ENCODE measurements around the gene C5orf58. TPM values are rescaled to one million over a fixed set of nuclear protein-coding genes. Genes with fewer than 3 reads are reported as not detected.

C5orf58 gene
- total RNA-seq (2014; rRNA removed; shearing (Covaris generic)): not detected in 2 replicates

GRCh38 chr5:170232786-170233185, at the start of gene C5orf58:
Gene C5orf58 (plus strand): TSS chr5:170232985. CDS start chr5:170234977, 1,992 bp downstream.
- Histone ChIP-seq H3K4me1 (replicated peaks) (no peaks in the 10 kb centered on the region), H3K27me3 (replicated peaks) (no peaks in the 10 kb centered on the region; the same call in 1 of the 2 replicates)
- no peak for DNase-seq (ENCODE audit: low read depth in 1 of 2, low spot score in 2 of 2)

GRCh38 chr5:170183816-170184687, 48.7 kb upstream of the C5orf58 start:
- H3K27me3 ChIP-seq (replicated peaks): peaks cover 18% of the 10 kb centered on the region; the same call in 1 of the 2 replicates
- H3K27ac ChIP-seq: no peak overlapping the region
- H3K4me3 ChIP-seq: no peak overlapping the region
- peak; percentile 57 to 73 for DNase-seq (ENCODE audit: low read depth in 1 of 2, low spot score in 2 of 2)
- H3K9me3 ChIP-seq (replicated peaks): no peaks in the 10 kb centered on the region
- H3K36me3 ChIP-seq: no peaks in the 10 kb centered on the region
- no peaks in the 10 kb centered on the region for H3K4me1 ChIP-seq (replicated peaks)

More at GRCh38 chr5:170232786-170233185, at the start of gene C5orf58:
- Histone ChIP-seq H3K27ac (no peak within 1 kb of the TSS), H3K36me3 (no peaks in the 10 kb centered on the region), H3K9me3 (replicated peaks) (no peaks in the 10 kb centered on the region), H3K4me3 (no peak within 1 kb of the TSS)

GRCh38 chr5:170184737-170185136, 48.0 kb upstream of the C5orf58 start:
- no peak for DNase-seq (ENCODE audit: low read depth in 1 of 2, low spot score in 2 of 2)
- no peaks in the 10 kb centered on the region for H3K9me3 ChIP-seq (replicated peaks)

GRCh38 chr5:170186156-170186555, 46.6 kb upstream of the C5orf58 start:
- no peaks in the 10 kb centered on the region for H3K36me3 ChIP-seq
- no peaks in the 10 kb centered on the region for H3K4me1 ChIP-seq (replicated peaks)
- peaks cover 30% of the 10 kb centered on the region for H3K27me3 ChIP-seq (replicated peaks)
- no peak overlapping the region for H3K4me3 ChIP-seq
- no peak overlapping the region for H3K27ac ChIP-seq
- no peaks in the 10 kb centered on the region for H3K9me3 ChIP-seq (replicated peaks)
- no peak for DNase-seq (ENCODE audit: low read depth in 1 of 2, low spot score in 2 of 2)

More at GRCh38 chr5:170184737-170185136, 48.0 kb upstream of the C5orf58 start:
- Histone ChIP-seq H3K4me3 (no peak overlapping the region), H3K36me3 (no peaks in the 10 kb centered on the region), H3K27me3 (replicated peaks) (peaks cover 20% of the 10 kb centered on the region), H3K4me1 (replicated peaks) (no peaks in the 10 kb centered on the region), H3K27ac (no peak overlapping the region)

GRCh38 chr5:170186856-170187255, 45.9 kb upstream of the C5orf58 start:
- Histone ChIP-seq H3K36me3 (no peaks in the 10 kb centered on the region), H3K27me3 (replicated peaks) (peaks cover 32% of the 10 kb centered on the region), H3K4me1 (replicated peaks) (no peaks in the 10 kb centered on the region), H3K9me3 (replicated peaks) (no peaks in the 10 kb centered on the region), H3K4me3 (no peak overlapping the region), H3K27ac (no peak overlapping the region)
- DNase-seq (ENCODE audit: low read depth in 1 of 2, low spot score in 2 of 2): no peak

GRCh38 chr5:170190436-170191134, 42.2 kb upstream of the C5orf58 start:
- Histone ChIP-seq H3K4me1 (replicated peaks) (no peaks in the 10 kb centered on the region), H3K4me3 (no peak overlapping the region), H3K27ac (no peak overlapping the region), H3K36me3 (no peaks in the 10 kb centered on the region), H3K9me3 (replicated peaks) (no peaks in the 10 kb centered on the region), H3K27me3 (replicated peaks) (peaks cover 24% of the 10 kb centered on the region)
- DNase-seq (ENCODE audit: low read depth in 1 of 2, low spot score in 2 of 2): no peak

GRCh38 chr5:170192829-170193228, 40.0 kb upstream of the C5orf58 start:
- H3K4me1 ChIP-seq (replicated peaks): no peaks in the 10 kb centered on the region
- peaks cover 41% of the 10 kb centered on the region for H3K27me3 ChIP-seq (replicated peaks)
- no peak overlapping the region for H3K4me3 ChIP-seq
- no peak for DNase-seq (ENCODE audit: low read depth in 1 of 2, low spot score in 2 of 2)
- no peaks in the 10 kb centered on the region for H3K9me3 ChIP-seq (replicated peaks)
- H3K27ac ChIP-seq: no peak overlapping the region
- H3K36me3 ChIP-seq: no peaks in the 10 kb centered on the region

GRCh38 chr5:170195961-170196360, 36.8 kb upstream of the C5orf58 start:
- Histone ChIP-seq H3K4me1 (replicated peaks) (no peaks in the 10 kb centered on the region), H3K4me3 (no peak overlapping the region), H3K27ac (no peak overlapping the region), H3K36me3 (no peaks in the 10 kb centered on the region), H3K9me3 (replicated peaks) (no peaks in the 10 kb centered on the region), H3K27me3 (replicated peaks) (peaks cover 36% of the 10 kb centered on the region)
- DNase-seq (ENCODE audit: low read depth in 1 of 2, low spot score in 2 of 2): no peak

- Histone ChIP-seq H3K27ac (no peak overlapping the region), H3K4me3 (no peak overlapping the region), H3K4me1 (replicated peaks) (no peaks in the 10 kb centered on the region), H3K9me3 (replicated peaks) (no peaks in the 10 kb centered on the region), H3K36me3 (no peaks in the 10 kb centered on the region), H3K27me3 (replicated peaks) (peaks cover 64% of the 10 kb centered on the region)
- DNase-seq (ENCODE audit: low read depth in 1 of 2, low spot score in 2 of 2): no peak
These were observed 31.9 kb upstream of the C5orf58 start for GRCh38 chr5:170200876-170201275.

- no peak for DNase-seq (ENCODE audit: low read depth in 1 of 2, low spot score in 2 of 2)
- Histone ChIP-seq H3K4me1 (replicated peaks) (no peaks in the 10 kb centered on the region), H3K27ac (no peak overlapping the region), H3K9me3 (replicated peaks) (no peaks in the 10 kb centered on the region), H3K36me3 (no peaks in the 10 kb centered on the region), H3K27me3 (replicated peaks) (peaks cover 62% of the 10 kb centered on the region), H3K4me3 (no peak overlapping the region)
These were observed 31.5 kb upstream of the C5orf58 start for GRCh38 chr5:170201311-170201710.

- no peak for DNase-seq (ENCODE audit: low read depth in 1 of 2, low spot score in 2 of 2)
- Histone ChIP-seq H3K9me3 (replicated peaks) (no peaks in the 10 kb centered on the region), H3K27ac (no peak overlapping the region), H3K27me3 (replicated peaks) (peaks cover 67% of the 10 kb centered on the region), H3K4me3 (no peak overlapping the region), H3K36me3 (no peaks in the 10 kb centered on the region), H3K4me1 (replicated peaks) (no peaks in the 10 kb centered on the region)
These were observed 30.7 kb upstream of the C5orf58 start for GRCh38 chr5:170202117-170202516.

GRCh38 chr5:170204202-170204601, 28.6 kb upstream of the C5orf58 start:
- DNase-seq (ENCODE audit: low read depth in 1 of 2, low spot score in 2 of 2): no peak
- Histone ChIP-seq H3K27ac (no peak overlapping the region), H3K27me3 (replicated peaks) (peaks cover 55% of the 10 kb centered on the region), H3K4me3 (no peak overlapping the region), H3K4me1 (replicated peaks) (no peaks in the 10 kb centered on the region), H3K9me3 (replicated peaks) (no peaks in the 10 kb centered on the region), H3K36me3 (no peaks in the 10 kb centered on the region)

- no peaks in the 10 kb centered on the region for H3K4me1 ChIP-seq (replicated peaks)
- H3K27me3 ChIP-seq (replicated peaks): peaks cover 61% of the 10 kb centered on the region
- no peak overlapping the region for H3K27ac ChIP-seq
- no peak overlapping the region for H3K4me3 ChIP-seq
- H3K9me3 ChIP-seq (replicated peaks): no peaks in the 10 kb centered on the region
- no peak for DNase-seq (ENCODE audit: low read depth in 1 of 2, low spot score in 2 of 2)
- H3K36me3 ChIP-seq: no peaks in the 10 kb centered on the region
These were observed 26.6 kb upstream of the C5orf58 start for GRCh38 chr5:170206216-170206615.

GRCh38 chr5:170206958-170207357, 25.8 kb upstream of the C5orf58 start:
- Histone ChIP-seq H3K9me3 (replicated peaks) (no peaks in the 10 kb centered on the region), H3K27me3 (replicated peaks) (peaks cover 54% of the 10 kb centered on the region)
- no peak for DNase-seq (ENCODE audit: low read depth in 1 of 2, low spot score in 2 of 2)

More at GRCh38 chr5:170206958-170207357, 25.8 kb upstream of the C5orf58 start:
- Histone ChIP-seq H3K27ac (no peak overlapping the region), H3K4me1 (replicated peaks) (peaks cover 4% of the 10 kb centered on the region), H3K36me3 (no peaks in the 10 kb centered on the region), H3K4me3 (no peak overlapping the region)

All from SJSA1 (cell line).